IMR-90 (cell line): ENCODE measurements around the gene EFCAB10.

Source experiments
- CEBPB ChIP-seq: IDR thresholded peaks from 2 replicates; pipeline ENCODE4 v1.6.1; 2012; ENCODE audit warnings: low read depth, low read length, improper control_type of control experiment
- CTCF ChIP-seq: conservative IDR thresholded peaks from 2 replicates; pipeline ENCODE4 v1.5.1; 2012; ENCODE audit warnings: mild to moderate bottlenecking, low read depth, low read length, improper control_type of control experiment
- FOS ChIP-seq: fragments of 150-350 bp; IDR thresholded peaks from 2 replicates; pipeline ENCODE4 v1.6.1; 2016; ENCODE audit warnings: low read depth, low read length
- POLR2A ChIP-seq: IDR thresholded peaks from 2 replicates; pipeline ENCODE4 v1.6.1; 2012; ENCODE audit warnings: mild to moderate bottlenecking, low read depth, low read length
- RCOR1 ChIP-seq: IDR thresholded peaks from 2 replicates; pipeline ENCODE4 v1.6.1; 2012; ENCODE audit warnings: mild to moderate bottlenecking, low read length, improper control_type of control experiment; ENCODE audit not compliant: insufficient replicate concordance

- TF ChIP-seq CTCF (no peak), POLR2A (no peak), CEBPB (no peak), FOS (no peak), RCOR1 (no peak)
Measured at GRCh38 chr7:105591522-105591921, 10.2 kb upstream of the EFCAB10 start.
